ENCODE results near the gene TBXAS1.

Gene TBXAS1

DNA sequence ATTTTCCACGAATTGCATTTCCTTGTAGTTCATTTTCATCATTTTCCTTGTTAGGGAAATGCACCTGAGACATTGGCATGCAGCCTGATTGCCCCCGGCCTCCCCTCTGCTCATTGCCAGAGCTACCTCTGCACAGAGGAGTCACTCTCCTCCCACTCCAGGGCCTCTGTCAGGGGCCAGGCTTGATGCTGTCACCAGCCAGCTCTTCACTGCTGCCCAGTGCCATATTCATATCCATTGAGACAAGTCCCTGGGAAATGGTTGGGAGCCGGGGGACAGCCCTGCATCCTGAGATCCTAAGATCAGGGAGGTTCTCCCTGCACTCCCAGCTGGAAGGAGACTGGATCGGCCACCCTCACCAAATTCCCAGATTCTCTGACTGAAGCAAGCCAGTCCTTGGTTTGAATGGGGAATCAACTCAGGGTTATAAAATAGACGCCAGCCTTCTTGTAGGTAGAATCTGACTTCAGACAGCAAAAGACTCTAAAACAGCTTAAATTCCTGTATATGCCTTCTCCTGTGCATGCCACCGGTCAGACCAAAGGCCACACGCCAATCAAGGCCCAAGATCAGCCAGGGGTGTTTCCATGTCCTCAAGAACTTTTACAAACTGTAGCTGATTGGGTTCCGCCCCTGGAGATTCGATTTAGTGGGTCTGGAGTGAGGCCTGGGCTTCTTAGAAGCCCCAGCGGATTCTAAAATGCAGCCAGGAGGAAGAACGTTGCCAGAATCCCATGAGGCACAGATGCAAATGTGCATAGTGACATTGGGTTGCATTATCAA is 147.2 kb downstream of the TBXAS1 start:
- H3K9me3 ChIP-seq (ENCODE audit: control insufficient read depth, insufficient read depth, low read depth, low read length): no peaks in the 10 kb centered on the region
- ChIA-PET POLR2A (no interaction called here), CTCF (interaction anchor here (0.9 kb wide), 1 partner anchor 364 kb away, joined by 3 read pairs; no protein-coding TSS in a partner anchor)
- H3K4me1 ChIP-seq (ENCODE audit: control insufficient read depth, insufficient read depth, low read length): no peaks in the 10 kb centered on the region; the same call in 1 of the 2 replicates
- no peak overlapping the region for H3K27ac ChIP-seq (ENCODE audit: extremely low read depth, low read depth, low read length)
- no peak overlapping the region for H3K4me3 ChIP-seq (ENCODE audit: low read depth, low read length)
- TF ChIP-seq ZNF548 (tag by site-specific recombination; IDR thresholded peaks at IDR 0.05) (no peak), ZNF266 (tag by site-specific recombination; IDR thresholded peaks at IDR 0.05; ENCODE audit: low read depth) (no peak), ZNF654 (tag by site-specific recombination; IDR thresholded peaks at IDR 0.05; ENCODE audit: low read depth) (no peak)
- H3K36me3 ChIP-seq (ENCODE audit: control insufficient read depth in 2 of 2, insufficient read depth in 1 of 2, low read length in 2 of 2): no peaks in the 10 kb centered on the region

DNA sequence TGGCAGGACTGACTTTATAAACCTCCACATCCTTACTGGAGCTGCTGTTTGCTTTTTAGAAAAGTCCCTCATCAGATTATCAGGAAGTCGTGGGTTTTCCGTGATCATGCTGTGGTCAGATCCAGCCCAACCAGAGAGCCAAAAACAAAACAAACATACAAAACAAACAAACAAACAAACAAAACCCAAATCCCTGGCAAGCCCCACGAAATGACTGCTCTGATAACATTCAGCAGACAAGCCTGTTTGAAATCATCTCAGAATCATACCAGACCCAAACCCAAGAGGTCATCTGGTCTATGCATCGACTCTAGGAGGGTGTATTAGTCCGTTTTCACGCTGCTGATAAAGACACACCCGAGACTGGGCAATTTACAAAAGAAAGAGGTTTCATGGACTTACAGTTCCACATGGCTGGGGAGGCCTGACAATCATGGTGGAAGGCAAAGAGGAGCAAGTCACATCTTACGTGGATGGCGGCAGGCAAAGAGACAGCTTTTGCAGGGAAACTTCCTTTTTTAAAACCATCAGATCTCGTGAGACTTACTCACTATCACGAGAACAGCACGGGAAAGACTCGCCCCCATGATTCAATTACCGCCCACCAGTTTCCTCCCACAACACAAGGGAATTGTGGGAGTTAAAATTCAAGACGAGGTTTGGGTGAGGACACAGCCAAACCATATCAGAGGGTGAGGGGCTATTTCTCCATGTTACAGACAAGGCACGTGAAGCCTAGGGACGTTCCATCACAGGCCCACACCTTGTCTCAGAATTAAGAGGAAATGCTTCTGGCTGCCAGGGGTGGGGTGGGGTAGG is 148.0 kb downstream of the TBXAS1 start:
- no peaks in the 10 kb centered on the region for H3K9me3 ChIP-seq (ENCODE audit: control insufficient read depth, insufficient read depth, low read depth, low read length)
- H3K4me3 ChIP-seq (ENCODE audit: low read depth, low read length): no peak overlapping the region
- H3K4me1 ChIP-seq (ENCODE audit: control insufficient read depth, insufficient read depth, low read length): no peaks in the 10 kb centered on the region; the same call in 1 of the 2 replicates
- ChIA-PET CTCF (no interaction called here), POLR2A (no interaction called here)
- H3K36me3 ChIP-seq (ENCODE audit: control insufficient read depth in 2 of 2, insufficient read depth in 1 of 2, low read length in 2 of 2): no peaks in the 10 kb centered on the region
- TF ChIP-seq EGR2 (tag by site-specific recombination; IDR thresholded peaks at IDR 0.05; ENCODE audit: low read depth): 0 out of 2 replicates have a peak, but pooled peaks have one; percentile 24
- no peak for TF ChIP-seq SP3 (tag by site-specific recombination; IDR thresholded peaks at IDR 0.05)
- TF ChIP-seq ZFHX2 (tag by site-specific recombination; conservative IDR thresholded peaks at IDR 0.05): peak; percentile 59
- H3K27ac ChIP-seq (ENCODE audit: extremely low read depth, low read depth, low read length): no peak overlapping the region

DNA sequence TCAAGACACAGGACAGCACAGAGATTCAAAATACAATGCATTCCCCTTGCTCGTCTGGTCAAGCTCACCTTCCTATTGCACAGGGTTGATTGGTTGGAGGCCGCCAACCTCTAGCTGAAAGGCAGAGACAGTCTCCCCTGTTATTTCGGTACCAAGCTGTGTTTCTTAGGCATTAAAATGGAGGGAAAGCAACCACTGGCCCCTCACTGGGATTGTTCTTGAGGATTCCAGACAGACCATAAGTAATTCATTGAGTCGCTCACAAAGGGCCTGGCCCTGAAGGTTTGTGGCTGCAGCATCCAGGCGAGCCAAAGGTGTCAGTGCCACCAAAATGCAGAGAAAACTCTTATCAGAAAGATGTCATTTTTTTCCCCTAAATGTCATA is 152.4 kb downstream of the TBXAS1 start:
- no peak for TF ChIP-seq ZNF548 (tag by site-specific recombination; IDR thresholded peaks at IDR 0.05)
- TF ChIP-seq ZNF175 (tag by site-specific recombination; IDR thresholded peaks at IDR 0.05): no peak
- no peak for TF ChIP-seq MEIS1 (CRISPR knock-in tag; IDR thresholded peaks at IDR 0.05; ENCODE audit: borderline replicate concordance)
- no peak for TF ChIP-seq ZNF596 (tag by site-specific recombination; IDR thresholded peaks at IDR 0.05)
- TF ChIP-seq ZFP41 (tag by site-specific recombination; IDR thresholded peaks at IDR 0.05; ENCODE audit: borderline replicate concordance): no peak
- TF ChIP-seq, protein P1, sequence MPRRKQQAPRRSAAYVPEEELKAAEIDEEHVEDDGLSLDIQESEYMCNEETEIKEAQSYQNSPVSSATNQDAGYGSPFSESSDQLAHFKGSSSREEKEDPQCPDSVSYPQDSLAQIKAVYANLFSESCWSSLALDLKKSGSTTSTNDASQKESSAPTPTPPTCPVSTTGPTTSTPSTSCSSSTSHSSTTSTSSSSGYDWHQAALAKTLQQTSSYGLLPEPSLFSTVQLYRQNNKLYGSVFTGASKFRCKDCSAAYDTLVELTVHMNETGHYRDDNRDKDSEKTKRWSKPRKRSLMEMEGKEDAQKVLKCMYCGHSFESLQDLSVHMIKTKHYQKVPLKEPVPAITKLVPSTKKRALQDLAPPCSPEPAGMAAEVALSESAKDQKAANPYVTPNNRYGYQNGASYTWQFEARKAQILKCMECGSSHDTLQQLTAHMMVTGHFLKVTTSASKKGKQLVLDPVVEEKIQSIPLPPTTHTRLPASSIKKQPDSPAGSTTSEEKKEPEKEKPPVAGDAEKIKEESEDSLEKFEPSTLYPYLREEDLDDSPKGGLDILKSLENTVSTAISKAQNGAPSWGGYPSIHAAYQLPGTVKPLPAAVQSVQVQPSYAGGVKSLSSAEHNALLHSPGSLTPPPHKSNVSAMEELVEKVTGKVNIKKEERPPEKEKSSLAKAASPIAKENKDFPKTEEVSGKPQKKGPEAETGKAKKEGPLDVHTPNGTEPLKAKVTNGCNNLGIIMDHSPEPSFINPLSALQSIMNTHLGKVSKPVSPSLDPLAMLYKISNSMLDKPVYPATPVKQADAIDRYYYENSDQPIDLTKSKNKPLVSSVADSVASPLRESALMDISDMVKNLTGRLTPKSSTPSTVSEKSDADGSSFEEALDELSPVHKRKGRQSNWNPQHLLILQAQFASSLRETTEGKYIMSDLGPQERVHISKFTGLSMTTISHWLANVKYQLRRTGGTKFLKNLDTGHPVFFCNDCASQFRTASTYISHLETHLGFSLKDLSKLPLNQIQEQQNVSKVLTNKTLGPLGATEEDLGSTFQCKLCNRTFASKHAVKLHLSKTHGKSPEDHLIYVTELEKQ (tag by site-specific recombination; IDR thresholded peaks at IDR 0.05; ENCODE audit: borderline replicate concordance): no peak
- TF ChIP-seq, protein P2, sequence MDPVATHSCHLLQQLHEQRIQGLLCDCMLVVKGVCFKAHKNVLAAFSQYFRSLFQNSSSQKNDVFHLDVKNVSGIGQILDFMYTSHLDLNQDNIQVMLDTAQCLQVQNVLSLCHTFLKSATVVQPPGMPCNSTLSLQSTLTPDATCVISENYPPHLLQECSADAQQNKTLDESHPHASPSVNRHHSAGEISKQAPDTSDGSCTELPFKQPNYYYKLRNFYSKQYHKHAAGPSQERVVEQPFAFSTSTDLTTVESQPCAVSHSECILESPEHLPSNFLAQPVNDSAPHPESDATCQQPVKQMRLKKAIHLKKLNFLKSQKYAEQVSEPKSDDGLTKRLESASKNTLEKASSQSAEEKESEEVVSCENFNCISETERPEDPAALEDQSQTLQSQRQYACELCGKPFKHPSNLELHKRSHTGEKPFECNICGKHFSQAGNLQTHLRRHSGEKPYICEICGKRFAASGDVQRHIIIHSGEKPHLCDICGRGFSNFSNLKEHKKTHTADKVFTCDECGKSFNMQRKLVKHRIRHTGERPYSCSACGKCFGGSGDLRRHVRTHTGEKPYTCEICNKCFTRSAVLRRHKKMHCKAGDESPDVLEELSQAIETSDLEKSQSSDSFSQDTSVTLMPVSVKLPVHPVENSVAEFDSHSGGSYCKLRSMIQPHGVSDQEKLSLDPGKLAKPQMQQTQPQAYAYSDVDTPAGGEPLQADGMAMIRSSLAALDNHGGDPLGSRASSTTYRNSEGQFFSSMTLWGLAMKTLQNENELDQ (tag by site-specific recombination; IDR thresholded peaks at IDR 0.05; ENCODE audit: low read depth): no peak
- TF ChIP-seq, protein P3, sequence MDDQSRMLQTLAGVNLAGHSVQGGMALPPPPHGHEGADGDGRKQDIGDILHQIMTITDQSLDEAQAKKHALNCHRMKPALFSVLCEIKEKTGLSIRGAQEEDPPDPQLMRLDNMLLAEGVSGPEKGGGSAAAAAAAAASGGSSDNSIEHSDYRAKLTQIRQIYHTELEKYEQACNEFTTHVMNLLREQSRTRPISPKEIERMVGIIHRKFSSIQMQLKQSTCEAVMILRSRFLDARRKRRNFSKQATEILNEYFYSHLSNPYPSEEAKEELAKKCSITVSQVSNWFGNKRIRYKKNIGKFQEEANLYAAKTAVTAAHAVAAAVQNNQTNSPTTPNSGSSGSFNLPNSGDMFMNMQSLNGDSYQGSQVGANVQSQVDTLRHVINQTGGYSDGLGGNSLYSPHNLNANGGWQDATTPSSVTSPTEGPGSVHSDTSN (CRISPR knock-in tag; IDR thresholded peaks at IDR 0.05): no peak
- TF ChIP-seq ZNF623 (tag by site-specific recombination; IDR thresholded peaks at IDR 0.05): no peak
- TF ChIP-seq HOXC10 (CRISPR knock-in tag; IDR thresholded peaks at IDR 0.05): no peak
- TF ChIP-seq HOXA7 (CRISPR knock-in tag; IDR thresholded peaks at IDR 0.05; ENCODE audit: borderline replicate concordance): no peak
- TF ChIP-seq ZIC2 (tag by site-specific recombination; IDR thresholded peaks at IDR 0.05): no peak
- TF ChIP-seq, protein P4, sequence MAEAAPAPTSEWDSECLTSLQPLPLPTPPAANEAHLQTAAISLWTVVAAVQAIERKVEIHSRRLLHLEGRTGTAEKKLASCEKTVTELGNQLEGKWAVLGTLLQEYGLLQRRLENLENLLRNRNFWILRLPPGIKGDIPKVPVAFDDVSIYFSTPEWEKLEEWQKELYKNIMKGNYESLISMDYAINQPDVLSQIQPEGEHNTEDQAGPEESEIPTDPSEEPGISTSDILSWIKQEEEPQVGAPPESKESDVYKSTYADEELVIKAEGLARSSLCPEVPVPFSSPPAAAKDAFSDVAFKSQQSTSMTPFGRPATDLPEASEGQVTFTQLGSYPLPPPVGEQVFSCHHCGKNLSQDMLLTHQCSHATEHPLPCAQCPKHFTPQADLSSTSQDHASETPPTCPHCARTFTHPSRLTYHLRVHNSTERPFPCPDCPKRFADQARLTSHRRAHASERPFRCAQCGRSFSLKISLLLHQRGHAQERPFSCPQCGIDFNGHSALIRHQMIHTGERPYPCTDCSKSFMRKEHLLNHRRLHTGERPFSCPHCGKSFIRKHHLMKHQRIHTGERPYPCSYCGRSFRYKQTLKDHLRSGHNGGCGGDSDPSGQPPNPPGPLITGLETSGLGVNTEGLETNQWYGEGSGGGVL (tag by site-specific recombination; IDR thresholded peaks at IDR 0.05): no peak
- Histone ChIP-seq H3K27ac (ENCODE audit: extremely low read depth, low read depth, low read length) (no peak overlapping the region), H3K4me1 (ENCODE audit: control insufficient read depth, insufficient read depth, low read length) (no peaks in the 10 kb centered on the region), H3K4me3 (ENCODE audit: low read depth, low read length) (no peak overlapping the region), H3K9me3 (ENCODE audit: control insufficient read depth, insufficient read depth, low read depth, low read length) (no peaks in the 10 kb centered on the region), H3K36me3 (ENCODE audit: control insufficient read depth in 2 of 2, insufficient read depth in 1 of 2, low read length in 2 of 2) (no peaks in the 10 kb centered on the region)
- ChIA-PET CTCF (no interaction called here), POLR2A (no interaction called here)
